NCI-H2227 treated with DMSO at 0.1 percent for 48 hours (cell line): ENCODE data around the gene PKD1.
A peak's percentile ranks its signal among the peaks of the same experiment; 100 is the strongest.

Experiments
- DNase-seq: peaks from one replicate; lab custom pipeline; 2025; lab: John Stamatoyannopoulos, UW

PKD1 gene

GRCh38 chr16:2135770-2136490 lies at the start of gene PKD1:
Gene PKD1, minus strand, starts transcription at chr16:2135898. Its CDS starts 209 bp downstream, at chr16:2135689.
- peak; percentile 78 for DNase-seq

- no peak for DNase-seq
Observed at GRCh38 chr16:2184962-2185361, 49.3 kb upstream of the PKD1 start.

- no peak for DNase-seq
Observed at GRCh38 chr16:2184346-2184745, 48.6 kb upstream of the PKD1 start.

DNA sequence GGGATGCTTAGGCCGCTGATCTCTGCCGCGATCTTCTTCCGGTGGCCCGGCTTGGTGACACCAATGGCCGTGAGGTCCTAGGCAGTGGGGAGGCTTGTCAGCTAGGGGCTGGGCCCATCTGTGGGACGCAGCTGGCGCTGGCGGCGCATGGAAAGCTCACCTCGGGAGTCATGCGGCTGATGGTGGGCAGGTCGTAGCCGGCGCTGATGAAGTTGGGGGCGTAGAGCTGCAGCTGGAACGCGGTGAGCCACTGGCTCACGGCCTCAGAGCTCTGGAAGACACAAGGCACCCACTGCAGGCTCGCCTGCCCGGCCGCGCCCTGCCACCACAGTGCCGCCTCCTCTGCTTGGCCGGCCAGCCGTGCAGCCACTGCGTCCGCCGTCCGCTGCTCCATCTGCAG lies 48.0 kb upstream of the PKD1 start:
- no peak for DNase-seq

DNA sequence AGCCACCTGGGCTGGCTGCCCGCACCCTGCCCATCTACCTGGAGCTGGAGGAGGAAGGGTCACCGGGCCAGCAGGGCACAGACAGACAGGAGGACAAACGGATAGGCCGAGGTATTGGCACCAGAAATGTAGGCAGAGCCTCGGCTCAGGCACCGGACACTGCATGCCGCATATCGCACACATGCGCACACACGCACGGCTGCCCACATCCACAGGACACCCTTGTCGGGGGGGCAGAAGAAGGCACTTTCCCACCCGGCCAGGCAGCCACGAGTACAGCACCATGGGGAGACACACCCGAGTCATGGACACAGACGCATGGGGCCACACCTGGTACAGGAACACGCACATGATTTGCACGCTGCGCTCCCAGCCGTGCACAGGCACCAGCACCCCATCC lies 46.3 kb upstream of the PKD1 start:
- DNase-seq: no peak

DNA sequence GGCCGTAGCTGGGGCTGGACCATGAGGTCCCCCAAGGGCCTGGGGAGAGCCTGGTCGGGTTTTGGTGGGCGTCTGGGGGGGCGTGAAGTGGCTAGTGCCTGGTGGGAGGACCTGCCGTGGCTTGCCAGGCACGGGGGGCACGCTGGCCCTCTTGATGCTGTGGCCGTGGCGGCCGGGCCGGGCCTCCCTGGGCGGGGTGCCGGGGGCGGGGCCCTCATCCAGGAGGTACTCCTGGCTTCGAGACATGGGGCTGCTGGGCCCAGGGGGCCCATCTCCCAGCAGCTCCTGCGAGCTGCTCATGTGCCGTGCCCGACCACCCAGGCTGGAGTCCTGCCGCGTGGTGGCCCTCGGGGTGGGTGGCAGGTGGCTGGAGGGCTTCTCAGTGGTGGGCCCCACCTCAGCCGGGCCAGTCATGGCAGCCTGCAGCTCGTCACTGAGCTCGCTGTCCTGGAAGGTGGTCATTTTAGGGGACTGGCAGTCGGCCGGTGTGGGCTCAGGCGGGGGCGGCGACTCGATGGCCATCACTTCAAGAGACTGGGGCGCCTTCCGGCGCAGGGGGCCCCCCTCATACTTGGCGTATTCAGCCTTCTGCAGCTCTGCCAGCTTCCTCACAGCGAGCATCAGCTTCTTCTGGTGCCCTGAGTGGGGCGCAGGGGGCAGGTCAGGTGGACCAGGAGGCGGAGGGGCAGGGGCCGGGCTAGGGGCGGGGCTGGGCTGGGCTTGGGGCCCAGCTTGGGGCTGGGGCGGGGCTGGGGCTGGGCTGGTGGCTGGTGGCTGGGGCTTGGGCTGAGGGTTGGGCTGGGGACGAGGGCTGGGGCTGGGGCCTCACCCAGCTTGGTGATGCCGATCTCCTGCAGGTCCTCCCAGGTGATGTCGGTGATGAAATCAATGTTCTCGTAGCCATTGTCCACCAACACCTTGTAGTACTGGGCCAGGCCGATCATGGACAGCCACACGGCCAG lies 45.5 kb upstream of the PKD1 start:
- no peak for DNase-seq

GRCh38 chr16:2180461-2180860 lies 44.8 kb upstream of the PKD1 start:
- no peak for DNase-seq

- no peak for DNase-seq
Observed at GRCh38 chr16:2179576-2179975, 43.9 kb upstream of the PKD1 start.

DNA sequence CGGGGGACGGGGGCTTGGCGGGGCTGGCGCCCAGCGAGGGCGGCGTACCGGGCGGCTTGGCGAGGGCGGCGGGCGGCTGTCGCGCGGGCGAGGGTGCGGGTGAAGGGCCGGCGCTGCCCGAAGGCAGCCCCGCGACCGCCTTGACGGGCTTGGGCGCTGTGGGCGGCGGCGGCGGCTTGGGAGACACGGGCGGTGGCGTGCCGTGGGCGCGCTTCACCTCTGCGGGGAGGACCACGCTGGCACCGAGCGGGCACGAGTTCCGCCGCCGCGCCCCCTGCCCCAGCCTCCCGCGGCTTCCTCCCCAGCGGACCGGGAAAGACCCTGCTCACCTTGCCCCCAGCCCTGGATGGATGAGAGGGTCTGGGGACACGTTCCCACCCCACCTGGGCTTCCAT lies 43.4 kb upstream of the PKD1 start:
- DNase-seq: no peak

DNA sequence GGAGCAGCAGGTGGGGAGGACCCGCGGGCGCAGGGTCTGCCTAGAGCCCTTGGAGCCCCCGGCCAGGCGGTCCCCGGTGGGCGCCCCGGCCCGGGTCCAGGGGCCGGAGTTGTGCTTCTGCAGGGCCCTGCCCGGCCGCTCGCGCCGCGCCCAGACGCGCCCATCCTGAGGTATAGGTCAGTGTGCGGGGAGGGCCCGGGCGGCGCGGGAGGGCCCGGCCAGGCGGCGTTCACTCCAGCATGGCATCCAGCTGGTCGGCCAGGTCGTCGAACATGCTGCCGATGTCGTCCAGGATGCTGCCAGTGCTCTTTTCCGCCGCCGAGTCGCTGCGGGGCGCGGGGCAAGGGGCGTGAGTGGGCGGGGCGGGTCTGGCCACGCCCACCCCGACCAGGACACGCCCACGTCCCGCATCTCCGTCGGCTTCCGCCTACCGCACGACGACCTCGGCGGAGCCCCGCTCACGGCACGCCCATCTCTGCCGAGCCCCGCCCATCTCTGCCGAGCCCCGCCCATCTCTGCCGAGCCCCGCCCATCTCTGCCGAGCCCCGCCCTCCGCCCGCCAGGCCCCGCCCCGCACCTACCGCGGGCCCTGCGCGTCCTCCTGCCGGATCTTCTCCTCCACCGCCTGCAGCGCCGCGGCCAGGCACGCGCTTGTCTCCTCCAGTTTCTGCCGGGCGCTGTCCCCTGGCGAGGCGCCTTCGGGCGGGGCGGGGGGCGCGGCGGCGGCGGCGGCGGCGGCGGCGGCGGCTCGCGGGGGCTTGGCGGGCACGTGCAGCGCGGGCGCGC lies 42.8 kb upstream of the PKD1 start:
- no peak for DNase-seq

- no peak for DNase-seq
Observed at GRCh38 chr16:2177561-2177960, 41.9 kb upstream of the PKD1 start.

- no peak for DNase-seq
Observed at GRCh38 chr16:2177101-2177500, 41.4 kb upstream of the PKD1 start.

- DNase-seq: no peak
Observed at GRCh38 chr16:2176047-2176446, 40.3 kb upstream of the PKD1 start.

DNA sequence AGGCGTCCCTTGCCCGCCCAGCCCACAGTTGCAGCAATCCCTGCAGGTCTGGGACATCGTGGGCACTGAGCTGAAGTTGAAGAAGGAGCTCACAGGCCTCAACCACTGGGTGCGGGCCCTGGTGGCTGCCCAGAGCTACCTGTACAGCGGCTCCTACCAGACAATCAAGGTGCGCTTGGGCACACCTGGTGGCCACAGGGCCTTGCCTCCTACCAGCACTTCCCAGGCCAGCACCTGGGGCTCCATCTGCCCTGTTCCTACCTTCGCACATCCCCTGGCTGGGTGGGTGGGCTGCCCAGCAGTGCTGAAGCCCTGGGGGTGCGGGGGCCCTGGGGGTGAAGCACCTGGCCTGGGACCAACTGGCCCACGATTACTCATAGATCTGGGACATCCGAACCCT lies 39.8 kb upstream of the PKD1 start:
- no peak for DNase-seq

- DNase-seq: peak; percentile 86
Observed at GRCh38 chr16:2174396-2175131, 38.9 kb upstream of the PKD1 start.

- DNase-seq: no peak
Observed at GRCh38 chr16:2173916-2174315, 38.2 kb upstream of the PKD1 start.

DNA sequence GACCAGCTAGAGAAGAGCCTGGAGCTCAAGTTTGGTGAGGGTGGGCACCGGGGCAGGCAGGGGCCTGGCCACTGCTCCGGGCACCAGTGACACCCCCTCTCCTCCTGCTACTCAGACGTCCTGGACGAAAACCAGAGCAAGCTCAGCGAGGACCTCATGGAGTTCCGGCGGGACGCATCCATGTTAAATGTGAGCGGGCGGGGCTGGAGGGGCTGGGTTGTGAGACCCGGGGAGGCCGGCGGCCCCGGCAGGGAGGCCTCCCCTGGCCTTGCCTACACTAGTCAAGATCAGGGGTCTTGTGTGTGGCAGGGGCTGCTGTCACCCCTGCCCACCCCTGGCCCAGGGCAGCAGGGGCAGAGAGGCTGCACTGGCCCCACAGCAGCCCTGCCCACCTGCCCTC lies 37.7 kb upstream of the PKD1 start:
- no peak for DNase-seq

DNA sequence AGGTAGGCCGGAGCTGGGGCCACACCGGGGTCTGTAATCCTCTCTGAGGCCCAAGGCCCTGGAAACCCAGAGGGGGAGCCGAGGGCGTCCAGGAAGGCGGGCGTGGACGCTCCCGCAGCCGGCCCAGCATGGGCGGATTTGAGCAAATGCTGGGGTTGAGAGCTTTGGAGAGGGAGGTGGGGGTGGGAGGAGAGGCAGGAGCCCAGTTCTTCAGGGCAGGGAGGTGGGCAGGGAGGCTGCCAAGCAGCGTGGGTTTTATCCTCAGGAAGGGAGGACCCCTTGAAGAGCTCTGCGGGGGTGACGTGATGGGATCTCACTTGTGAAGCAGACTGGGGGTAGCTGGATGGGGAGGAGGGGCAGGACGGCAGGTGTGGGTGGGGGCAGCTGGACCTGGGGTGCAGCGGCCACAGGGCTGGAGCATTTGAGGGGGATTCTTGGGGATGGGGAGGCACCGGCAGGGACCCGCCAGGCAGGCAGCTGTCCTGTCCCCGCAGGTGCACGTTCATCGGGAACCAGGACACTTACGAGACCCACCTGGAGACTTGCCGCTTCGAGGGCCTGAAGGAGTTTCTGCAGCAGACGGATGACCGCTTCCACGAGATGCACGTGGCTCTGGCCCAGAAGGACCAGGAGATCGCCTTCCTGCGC lies 37.1 kb upstream of the PKD1 start:
- no peak for DNase-seq

DNA sequence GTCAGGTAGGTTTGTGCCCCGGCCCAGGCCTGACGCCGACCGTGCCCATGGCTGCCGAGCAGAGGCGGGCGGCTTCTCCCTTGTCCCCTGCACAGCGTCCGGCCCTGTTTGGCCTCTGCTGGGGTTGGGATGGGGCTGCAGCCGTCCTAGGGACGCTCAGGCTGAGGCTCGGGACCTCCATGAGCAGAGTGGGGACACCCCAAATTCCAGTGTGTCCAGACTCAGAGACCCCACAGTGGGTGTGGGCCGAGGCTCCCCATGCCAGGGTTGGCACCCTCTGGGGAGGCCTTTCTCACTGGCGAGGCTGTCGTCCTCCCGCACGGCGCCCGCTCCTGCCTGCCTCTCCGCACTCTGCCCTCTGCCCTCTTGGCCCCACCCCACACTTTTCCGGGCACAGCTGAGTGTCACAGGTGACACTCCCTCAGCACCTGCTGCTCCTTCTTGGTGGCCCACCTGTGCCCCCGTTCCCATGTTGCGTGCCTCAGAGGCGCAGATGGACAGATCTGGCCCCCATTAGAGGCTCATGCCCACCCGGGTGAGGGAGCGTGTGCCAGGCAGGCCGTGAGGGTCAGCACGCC lies 36.0 kb upstream of the PKD1 start:
- DNase-seq: no peak

- no peak for DNase-seq
Observed at GRCh38 chr16:2170587-2171435, 35.1 kb upstream of the PKD1 start.
